Measurements from ENCODE around the gene COA7. TPM values are rescaled to one million over a fixed set of nuclear protein-coding genes. Genes with fewer than 3 reads are reported as not detected.
A peak's percentile ranks its signal among the peaks of the same experiment; 100 is the strongest.
"Not testable (repeated sequence)": the region's sequence is repeated elsewhere in the genome, so short reads cannot be mapped to it uniquely, and the experiment has no call there.

Gene COA7
- total RNA-seq, 2 donors from 2014 or later: 23.5 to 29.9 TPM

- no peak overlapping the region for H3K27ac ChIP-seq (ENCODE audit: low read depth, low read length)
- no peaks in the 10 kb centered on the region for H3K27me3 Mint-ChIP-seq (ENCODE audit: insufficient read depth)
- H3K4me1 Mint-ChIP-seq: peaks cover 2% of the 10 kb centered on the region
- H3K36me3 Mint-ChIP-seq (ENCODE audit: low read depth): peaks cover 36% of the 10 kb centered on the region
- no peak for TF ChIP-seq CTCF (conservative IDR thresholded peaks at IDR 0.05)
- H3K4me3 Mint-ChIP-seq: no peak overlapping the region
- peaks cover 3% of the 10 kb centered on the region for H3K9me3 Mint-ChIP-seq
- no peaks in the 10 kb centered on the region for H3K4me1 ChIP-seq (ENCODE audit: control insufficient read depth, insufficient read depth, low read length)
- no peak for DNase-seq
- peaks cover 54% of the 10 kb centered on the region for H3K36me3 ChIP-seq (ENCODE audit: control insufficient read depth, insufficient read depth, low read length)
- H3K9me3 ChIP-seq (ENCODE audit: control insufficient read depth, low read length): peaks cover 7% of the 10 kb centered on the region
- no peak overlapping the region for H3K9ac ChIP-seq (ENCODE audit: extremely low read depth, low read length, poor library complexity, severe bottlenecking)
- H3K27me3 ChIP-seq (ENCODE audit: control insufficient read depth, insufficient read depth, low read length, poor library complexity, severe bottlenecking): no peaks in the 10 kb centered on the region
- no peak overlapping the region for H3K4me3 ChIP-seq (ENCODE audit: low read length)
- 94 to 100% methylated on average over 5 of the region's 5 CpGs for WGBS, 2 experiments (ENCODE audit: insufficient coverage in 1 of 2, insufficient read length in 1 of 2)
- H3K27ac Mint-ChIP-seq: no peak overlapping the region
These were observed 11.3 kb downstream of the COA7 start for GRCh38 chr1:52686830-52687229.

- WGBS, 2 experiments (ENCODE audit: insufficient coverage in 1 of 2, insufficient read length in 1 of 2): 56 to 58% methylated on average over 7 to 17 of the region's 17 CpGs
- not testable (repeated sequence) for H3K4me1 Mint-ChIP-seq; H3K27ac ChIP-seq (ENCODE audit: low read depth, low read length); H3K9me3 Mint-ChIP-seq; H3K9ac ChIP-seq (ENCODE audit: extremely low read depth, low read length, poor library complexity, severe bottlenecking); H3K9me3 ChIP-seq (ENCODE audit: control insufficient read depth, low read length); H3K27me3 Mint-ChIP-seq (ENCODE audit: insufficient read depth); H3K27me3 ChIP-seq (ENCODE audit: control insufficient read depth, insufficient read depth, low read length, poor library complexity, severe bottlenecking); H3K4me1 ChIP-seq (ENCODE audit: control insufficient read depth, insufficient read depth, low read length); H3K4me3 Mint-ChIP-seq; H3K27ac Mint-ChIP-seq; H3K4me3 ChIP-seq (ENCODE audit: low read length)
- TF ChIP-seq CTCF (conservative IDR thresholded peaks at IDR 0.05): peak; percentile 93
- peaks cover 34% of the 10 kb centered on the region for H3K36me3 Mint-ChIP-seq (ENCODE audit: low read depth)
- DNase-seq: peak; percentile 86
- peaks cover 50% of the 10 kb centered on the region for H3K36me3 ChIP-seq (ENCODE audit: control insufficient read depth, insufficient read depth, low read length)
These were observed 11.8 kb downstream of the COA7 start for GRCh38 chr1:52686261-52686751.

GRCh38 chr1:52684545-52684944, 13.6 kb downstream of the COA7 start:
- 83% methylated on average over 1 of the region's 1 CpG for WGBS, 2 experiments (ENCODE audit: insufficient coverage in 1 of 2, insufficient read length in 1 of 2)
- H3K4me1 Mint-ChIP-seq: peaks cover 4% of the 10 kb centered on the region
- no peaks in the 10 kb centered on the region for H3K27me3 Mint-ChIP-seq (ENCODE audit: insufficient read depth)

More at GRCh38 chr1:52684545-52684944, 13.6 kb downstream of the COA7 start:
- Histone ChIP-seq H3K9ac (ENCODE audit: extremely low read depth, low read length, poor library complexity, severe bottlenecking) (no peak overlapping the region), H3K36me3 (ENCODE audit: control insufficient read depth, insufficient read depth, low read length) (peaks cover 37% of the 10 kb centered on the region), H3K27ac (ENCODE audit: low read depth, low read length) (no peak overlapping the region), H3K27me3 (ENCODE audit: control insufficient read depth, insufficient read depth, low read length, poor library complexity, severe bottlenecking) (no peaks in the 10 kb centered on the region), H3K4me3 (ENCODE audit: low read length) (no peak overlapping the region), H3K9me3 (ENCODE audit: control insufficient read depth, low read length) (peaks cover 7% of the 10 kb centered on the region), H3K4me1 (ENCODE audit: control insufficient read depth, insufficient read depth, low read length) (peaks cover under 1% of the 10 kb centered on the region)
- H3K27ac Mint-ChIP-seq: no peak overlapping the region
- H3K4me3 Mint-ChIP-seq: no peak overlapping the region
- no peak for DNase-seq
- peaks cover 26% of the 10 kb centered on the region for H3K36me3 Mint-ChIP-seq (ENCODE audit: low read depth)
- peaks cover 3% of the 10 kb centered on the region for H3K9me3 Mint-ChIP-seq
- TF ChIP-seq CTCF (conservative IDR thresholded peaks at IDR 0.05): no peak
